H9 (cell line): ENCODE results near the gene IMMP2L. TPM values are rescaled to one million over a fixed set of nuclear protein-coding genes. Genes with fewer than 3 reads are reported as not detected.

Experiments used
- DNase-seq: peaks from one replicate; pipeline ENCODE4 v3.0.0-alpha.2; 2017
- H2AFZ ChIP-seq: one replicate; pipeline ENCODE4 v1.6.1; 2013; ENCODE audit warnings: mild to moderate bottlenecking, low read length, control low read depth, moderate library complexity
- H2AK5ac ChIP-seq: 2 replicates; pipeline ENCODE4 v1.6.1; 2013; ENCODE audit warnings: low read length, control low read depth, mixed read lengths; ENCODE audit not compliant: insufficient read length
- H2BK120ac ChIP-seq: one replicate; pipeline ENCODE4 v1.6.1; 2013; ENCODE audit warnings: low read depth, mild to moderate bottlenecking, low read length, control low read depth, inconsistent platforms; ENCODE audit not compliant: poor library complexity, severe bottlenecking
- H2BK12ac ChIP-seq: 2 replicates; pipeline ENCODE4 v1.6.1; 2013; ENCODE audit warnings: low read length, control low read depth, mixed read lengths, low read depth; ENCODE audit not compliant: insufficient read length
- H2BK15ac ChIP-seq: 2 replicates; pipeline ENCODE4 v1.6.1; 2013; ENCODE audit warnings: low read depth, low read length, control low read depth
- H2BK20ac ChIP-seq: one replicate; pipeline ENCODE4 v1.6.1; 2013; ENCODE audit warnings: low read depth, mild to moderate bottlenecking, low read length, control low read depth, inconsistent platforms; ENCODE audit not compliant: poor library complexity, severe bottlenecking
- H2BK5ac ChIP-seq: 2 replicates; pipeline ENCODE4 v1.6.1; 2013; ENCODE audit warnings: low read length, control low read depth, mixed read lengths; ENCODE audit not compliant: insufficient read length
- H3K14ac ChIP-seq: 2 replicates; pipeline ENCODE4 v1.6.1; 2013; ENCODE audit warnings: low read length, control low read depth; ENCODE audit not compliant: insufficient read depth
- H3K18ac ChIP-seq: 2 replicates; pipeline ENCODE4 v1.6.1; 2013; ENCODE audit warnings: low read depth, mild to moderate bottlenecking, mixed read lengths, low read length, control low read depth; ENCODE audit not compliant: insufficient read length
- H3K23ac ChIP-seq: 2 replicates; pipeline ENCODE4 v1.6.1; 2013; ENCODE audit warnings: low read length, control low read depth, mixed read lengths, low read depth; ENCODE audit not compliant: insufficient read length
- H3K23me2 ChIP-seq: 2 replicates; pipeline ENCODE4 v1.6.1; 2013; ENCODE audit warnings: low read depth, mild to moderate bottlenecking, mixed read lengths, low read length, control low read depth; ENCODE audit not compliant: insufficient read length, poor library complexity, severe bottlenecking
- H3K27ac ChIP-seq: 2 replicates; pipeline ENCODE4 v1.5.1; 2013; ENCODE audit warnings: low read length, control low read depth, mixed read lengths, low read depth; ENCODE audit not compliant: insufficient read length
- H3K27me3 ChIP-seq: 2 replicates; pipeline ENCODE4 v1.6.1; 2013; ENCODE audit warnings: low read length, control low read depth, inconsistent platforms; ENCODE audit not compliant: insufficient read depth
- H3K4ac ChIP-seq: 2 replicates; pipeline ENCODE4 v1.6.1; 2013; ENCODE audit warnings: low read depth, mild to moderate bottlenecking, control low read depth, inconsistent platforms, low read length, moderate library complexity
- H3K4me1 ChIP-seq: 2 replicates; pipeline ENCODE4 v1.6.1; 2013; ENCODE audit warnings: low read length, control low read depth, inconsistent platforms; ENCODE audit not compliant: insufficient read depth
- H3K4me2 ChIP-seq: 2 replicates; pipeline ENCODE4 v1.6.1; 2013; ENCODE audit warnings: low read length, control low read depth, mixed read lengths; ENCODE audit not compliant: insufficient read length, insufficient read depth
- H3K56ac ChIP-seq: 2 replicates; pipeline ENCODE4 v1.6.1; 2013; ENCODE audit warnings: low read depth, mild to moderate bottlenecking, mixed read lengths, low read length, control low read depth; ENCODE audit not compliant: insufficient read length
- H3K79me1 ChIP-seq: 2 replicates; pipeline ENCODE4 v1.6.1; 2013; ENCODE audit warnings: low read depth, mild to moderate bottlenecking, moderate library complexity, low read length, control low read depth, inconsistent platforms; ENCODE audit not compliant: insufficient read depth, poor library complexity, severe bottlenecking
- H3K79me2 ChIP-seq: 2 replicates; pipeline ENCODE4 v1.6.1; 2013; ENCODE audit warnings: low read length, control low read depth, inconsistent platforms; ENCODE audit not compliant: insufficient read depth
- H3K9ac ChIP-seq: 2 replicates; pipeline ENCODE4 v1.6.1; 2013; ENCODE audit warnings: low read length, control low read depth, mixed read lengths; ENCODE audit not compliant: insufficient read length; ENCODE audit errors: extremely low read depth
- H3K9me3 ChIP-seq: one replicate; pipeline ENCODE4 v1.6.1; 2013; ENCODE audit warnings: low read depth, low read length, inconsistent platforms; ENCODE audit not compliant: control insufficient read depth
- H3T11ph ChIP-seq: one replicate; pipeline ENCODE4 v1.6.1; 2013; ENCODE audit warnings: mild to moderate bottlenecking, low read length, control low read depth, inconsistent platforms
- H4K20me1 ChIP-seq: one replicate; pipeline ENCODE4 v1.6.1; 2013; ENCODE audit not compliant: control insufficient read depth, insufficient read length, insufficient read depth
- H4K5ac ChIP-seq: 2 replicates; pipeline ENCODE4 v1.6.1; 2013; ENCODE audit warnings: low read depth, mild to moderate bottlenecking, mixed read lengths, low read length, control low read depth; ENCODE audit not compliant: insufficient read length
- H4K8ac ChIP-seq: replicated peaks from 2 replicates; pipeline ENCODE4 v1.6.1; 2013; ENCODE audit warnings: low read length, control low read depth, mixed read lengths, low read depth; ENCODE audit not compliant: insufficient read length
- H4K91ac ChIP-seq: 2 replicates; pipeline ENCODE4 v1.6.1; 2013; ENCODE audit warnings: low read depth, mild to moderate bottlenecking, moderate library complexity, mixed read lengths, low read length, control low read depth; ENCODE audit not compliant: insufficient read length
- H3K27ac Mint-ChIP-seq, 3 experiments: 2 replicates in 2 of 3; 3 replicates in 1 of 3; pipeline ENCODE4 v1.8.0; 2020 to 2021; ENCODE audit warnings: mixed read lengths in 3 of 3, mild to moderate bottlenecking in 1 of 3, moderate library complexity in 1 of 3
- H3K27me3 Mint-ChIP-seq: 2 replicates; pipeline ENCODE4 v1.8.0; 2021; ENCODE audit warnings: low read depth, mild to moderate bottlenecking, moderate library complexity, mixed read lengths
- H3K36me3 Mint-ChIP-seq, 3 experiments: 2 replicates in 2 of 3; 3 replicates in 1 of 3; pipeline ENCODE4 v1.8.0; 2020 to 2021; ENCODE audit warnings: low read depth in 3 of 3, mixed read lengths in 3 of 3; ENCODE audit not compliant: insufficient read depth in 1 of 3
- H3K4me1 Mint-ChIP-seq, 2 experiments: 2 replicates each; pipeline ENCODE4 v1.8.0; 2020; ENCODE audit warnings: mixed read lengths in 2 of 2
- H3K4me3 Mint-ChIP-seq, 2 experiments: 2 replicates in 1 of 2; 3 replicates in 1 of 2; pipeline ENCODE4 v1.8.0; 2020 to 2021; ENCODE audit warnings: mild to moderate bottlenecking in 2 of 2, mixed read lengths in 2 of 2, moderate library complexity in 1 of 2
- H3K9me3 Mint-ChIP-seq, 2 experiments: 2 replicates in 1 of 2; 3 replicates in 1 of 2; pipeline ENCODE4 v1.8.0; 2020; ENCODE audit warnings: mild to moderate bottlenecking in 2 of 2, mixed read lengths in 2 of 2, moderate library complexity in 1 of 2
- WGBS: extraction: QIAGEN DNeasy Blood & Tissue Kit; methylation state at CpG from one replicate; pipeline ENCODE4 v1.1.7; 2013; ENCODE audit warnings: missing lambda C conversion rate, low lambda C conversion rate, mixed read lengths; ENCODE audit not compliant: insufficient read length; ENCODE audit errors: extremely low coverage; 5-methylcytosine and 5-hydroxymethylcytosine counted together
- total RNA-seq: library from RNA; stranded (reverse); gene quantifications from 2 replicates; pipeline ENCODE4 v1.2.1, GENCODE V29; 2021
- TF ChIP-seq, protein P1 (sequence below): fragments of 200-600 bp; sonication (generic); conservative IDR thresholded peaks from 3 replicates; pipeline ENCODE4 v1.8.0; 2021; ENCODE audit warnings: antibody characterized with exemption, mild to moderate bottlenecking

IMMP2L gene
- total RNA-seq, 1 experiment from 2014 or later: 14.7 TPM

DNA sequence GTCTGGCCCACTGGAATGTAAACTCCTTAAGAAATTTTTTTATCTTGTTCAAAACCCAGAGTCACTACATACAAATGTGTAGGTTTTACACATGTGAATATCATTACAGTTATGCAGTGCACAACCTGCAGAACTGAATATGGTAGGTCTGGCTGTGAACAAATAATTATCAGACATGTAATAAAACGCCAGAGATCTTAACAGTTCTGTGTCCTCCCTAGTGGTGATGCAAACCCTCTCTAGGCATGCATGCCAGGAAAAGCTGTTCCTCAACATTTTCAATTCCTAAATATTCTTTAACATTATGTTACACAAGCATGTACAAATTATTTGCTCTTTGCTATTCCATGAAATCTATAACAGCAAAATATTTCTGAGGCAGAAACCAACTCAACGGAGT is 124.6 kb downstream of the IMMP2L start:
- Histone ChIP-seq H4K91ac (no peak overlapping the region), H3K4me2 (no peak overlapping the region), H3K4me1 (no peaks in the 10 kb centered on the region), H3K9me3 (no peaks in the 10 kb centered on the region), H3K14ac (no peak overlapping the region), H2AFZ (no peak overlapping the region), H2BK20ac (no peak overlapping the region), H3K4ac (no peak overlapping the region), H4K8ac (no peak overlapping the region), H3K27me3 (no peaks in the 10 kb centered on the region), H3K23ac (no peak overlapping the region), H4K5ac (no peak overlapping the region), H3K27ac (no peak overlapping the region), H2AK5ac (no peak overlapping the region), H3K79me2 (no peaks in the 10 kb centered on the region), H3K56ac (no peak overlapping the region), H3K23me2 (no peaks in the 10 kb centered on the region), H2BK12ac (no peak overlapping the region), H2BK5ac (no peak overlapping the region), H3K79me1 (no peaks in the 10 kb centered on the region), H2BK120ac (no peak overlapping the region), H3K18ac (no peak overlapping the region), H4K20me1 (no peaks in the 10 kb centered on the region), H2BK15ac (no peak overlapping the region), H3K9ac (no peak overlapping the region), H3T11ph (no peak overlapping the region)
- no peak for DNase-seq
- TF ChIP-seq, protein P1, sequence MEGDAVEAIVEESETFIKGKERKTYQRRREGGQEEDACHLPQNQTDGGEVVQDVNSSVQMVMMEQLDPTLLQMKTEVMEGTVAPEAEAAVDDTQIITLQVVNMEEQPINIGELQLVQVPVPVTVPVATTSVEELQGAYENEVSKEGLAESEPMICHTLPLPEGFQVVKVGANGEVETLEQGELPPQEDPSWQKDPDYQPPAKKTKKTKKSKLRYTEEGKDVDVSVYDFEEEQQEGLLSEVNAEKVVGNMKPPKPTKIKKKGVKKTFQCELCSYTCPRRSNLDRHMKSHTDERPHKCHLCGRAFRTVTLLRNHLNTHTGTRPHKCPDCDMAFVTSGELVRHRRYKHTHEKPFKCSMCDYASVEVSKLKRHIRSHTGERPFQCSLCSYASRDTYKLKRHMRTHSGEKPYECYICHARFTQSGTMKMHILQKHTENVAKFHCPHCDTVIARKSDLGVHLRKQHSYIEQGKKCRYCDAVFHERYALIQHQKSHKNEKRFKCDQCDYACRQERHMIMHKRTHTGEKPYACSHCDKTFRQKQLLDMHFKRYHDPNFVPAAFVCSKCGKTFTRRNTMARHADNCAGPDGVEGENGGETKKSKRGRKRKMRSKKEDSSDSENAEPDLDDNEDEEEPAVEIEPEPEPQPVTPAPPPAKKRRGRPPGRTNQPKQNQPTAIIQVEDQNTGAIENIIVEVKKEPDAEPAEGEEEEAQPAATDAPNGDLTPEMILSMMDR: no peak
- Mint-ChIP-seq H3K27ac (no peak overlapping the region), H3K4me3 (no peak overlapping the region), H3K36me3 (peaks cover 5 to 13% (median 11%) of the 10 kb centered on the region in 3 experiments), H3K27me3 (no peaks in the 10 kb centered on the region), H3K4me1 (no peaks in the 10 kb centered on the region; a peak in 1 of 4 replicates), H3K9me3 (peaks cover 9 to 19% of the 10 kb centered on the region in 2 experiments; a peak in 4 of 5 replicates)
- no CpG with 5 or more reads among the region's 2 CpGs for WGBS
